ENCODE measurements around the gene ADCY7. TPM values are rescaled to one million over a fixed set of nuclear protein-coding genes. Genes with fewer than 3 reads are reported as not detected.

Gene ADCY7
- total RNA-seq, 1 donor = 26.0 TPM

DNA sequence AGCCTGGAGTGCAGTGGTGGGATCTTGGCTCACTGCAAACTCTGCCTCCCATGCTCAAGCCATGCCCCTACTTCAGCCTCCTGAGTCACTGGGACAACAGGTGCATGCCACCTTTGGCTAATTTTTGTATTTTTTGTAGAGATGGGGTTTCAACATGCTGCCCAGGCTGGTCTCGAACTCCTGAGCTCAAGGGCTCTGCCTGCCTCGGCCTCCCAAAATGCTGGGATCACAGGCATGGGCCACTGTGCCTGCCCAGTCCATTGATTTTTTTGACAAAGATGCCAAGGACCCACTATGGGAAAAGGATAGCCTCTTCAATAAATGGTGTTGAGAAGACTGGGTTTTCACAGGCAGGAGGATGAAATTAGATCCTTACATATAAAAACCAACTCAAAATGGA lies 10.8 kb upstream of the ADCY7 start:
- DNase-seq (ENCODE audit: low read depth) = no peak
- no peak overlapping the region for H3K4me3 ChIP-seq (ENCODE audit: low read depth, low read length)
- TF ChIP-seq, protein P1, sequence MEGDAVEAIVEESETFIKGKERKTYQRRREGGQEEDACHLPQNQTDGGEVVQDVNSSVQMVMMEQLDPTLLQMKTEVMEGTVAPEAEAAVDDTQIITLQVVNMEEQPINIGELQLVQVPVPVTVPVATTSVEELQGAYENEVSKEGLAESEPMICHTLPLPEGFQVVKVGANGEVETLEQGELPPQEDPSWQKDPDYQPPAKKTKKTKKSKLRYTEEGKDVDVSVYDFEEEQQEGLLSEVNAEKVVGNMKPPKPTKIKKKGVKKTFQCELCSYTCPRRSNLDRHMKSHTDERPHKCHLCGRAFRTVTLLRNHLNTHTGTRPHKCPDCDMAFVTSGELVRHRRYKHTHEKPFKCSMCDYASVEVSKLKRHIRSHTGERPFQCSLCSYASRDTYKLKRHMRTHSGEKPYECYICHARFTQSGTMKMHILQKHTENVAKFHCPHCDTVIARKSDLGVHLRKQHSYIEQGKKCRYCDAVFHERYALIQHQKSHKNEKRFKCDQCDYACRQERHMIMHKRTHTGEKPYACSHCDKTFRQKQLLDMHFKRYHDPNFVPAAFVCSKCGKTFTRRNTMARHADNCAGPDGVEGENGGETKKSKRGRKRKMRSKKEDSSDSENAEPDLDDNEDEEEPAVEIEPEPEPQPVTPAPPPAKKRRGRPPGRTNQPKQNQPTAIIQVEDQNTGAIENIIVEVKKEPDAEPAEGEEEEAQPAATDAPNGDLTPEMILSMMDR (IDR thresholded peaks at IDR 0.05; ENCODE audit: insufficient read depth, low read length) = no peak

DNA sequence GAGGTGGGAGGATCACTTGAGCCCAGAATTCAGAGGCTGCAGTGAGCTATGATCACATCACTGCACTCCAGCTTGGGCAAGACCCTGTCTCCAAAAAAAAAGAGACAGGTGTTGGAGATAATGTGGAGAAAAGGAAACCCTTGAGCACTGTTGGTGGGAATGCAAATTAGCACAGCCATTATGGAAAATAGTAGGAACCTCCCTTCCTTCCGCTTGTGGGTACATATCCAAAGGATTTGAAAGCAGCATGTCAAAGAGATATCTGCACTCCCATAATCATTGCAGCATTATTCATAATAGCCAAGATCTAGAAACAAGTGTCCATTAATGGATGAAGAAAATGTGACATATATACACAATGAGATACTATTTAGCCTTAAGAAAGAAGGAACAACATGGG lies 9.7 kb upstream of the ADCY7 start:
- TF ChIP-seq, protein P1 (IDR thresholded peaks at IDR 0.05; ENCODE audit: insufficient read depth, low read length) = no peak
- no peak overlapping the region for H3K4me3 ChIP-seq (ENCODE audit: low read depth, low read length)
- no peak for DNase-seq (ENCODE audit: low read depth)

DNA sequence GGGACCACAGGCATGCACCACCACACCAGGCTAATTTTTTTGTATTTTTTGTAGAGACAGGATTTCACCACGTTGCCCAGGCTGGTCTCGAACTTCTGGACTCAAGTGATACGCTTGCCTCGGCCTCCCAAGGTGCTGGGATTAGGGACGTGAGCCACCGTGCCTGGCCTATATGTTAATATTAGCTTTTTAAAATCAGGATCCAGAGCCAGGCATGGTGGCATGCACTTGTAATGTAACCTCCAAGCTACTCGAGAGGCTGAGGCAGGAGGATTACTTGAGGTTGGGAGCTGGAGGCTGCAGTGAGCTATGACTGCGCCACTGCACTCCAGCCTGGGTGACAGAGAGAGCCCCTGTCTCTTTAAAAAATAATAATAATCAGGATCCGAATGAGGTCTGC lies 8.5 kb upstream of the ADCY7 start:
- TF ChIP-seq, protein P1 (IDR thresholded peaks at IDR 0.05; ENCODE audit: insufficient read depth, low read length) = no peak
- H3K4me3 ChIP-seq (ENCODE audit: low read depth, low read length) = no peak overlapping the region
- no peak for DNase-seq (ENCODE audit: low read depth)

DNA sequence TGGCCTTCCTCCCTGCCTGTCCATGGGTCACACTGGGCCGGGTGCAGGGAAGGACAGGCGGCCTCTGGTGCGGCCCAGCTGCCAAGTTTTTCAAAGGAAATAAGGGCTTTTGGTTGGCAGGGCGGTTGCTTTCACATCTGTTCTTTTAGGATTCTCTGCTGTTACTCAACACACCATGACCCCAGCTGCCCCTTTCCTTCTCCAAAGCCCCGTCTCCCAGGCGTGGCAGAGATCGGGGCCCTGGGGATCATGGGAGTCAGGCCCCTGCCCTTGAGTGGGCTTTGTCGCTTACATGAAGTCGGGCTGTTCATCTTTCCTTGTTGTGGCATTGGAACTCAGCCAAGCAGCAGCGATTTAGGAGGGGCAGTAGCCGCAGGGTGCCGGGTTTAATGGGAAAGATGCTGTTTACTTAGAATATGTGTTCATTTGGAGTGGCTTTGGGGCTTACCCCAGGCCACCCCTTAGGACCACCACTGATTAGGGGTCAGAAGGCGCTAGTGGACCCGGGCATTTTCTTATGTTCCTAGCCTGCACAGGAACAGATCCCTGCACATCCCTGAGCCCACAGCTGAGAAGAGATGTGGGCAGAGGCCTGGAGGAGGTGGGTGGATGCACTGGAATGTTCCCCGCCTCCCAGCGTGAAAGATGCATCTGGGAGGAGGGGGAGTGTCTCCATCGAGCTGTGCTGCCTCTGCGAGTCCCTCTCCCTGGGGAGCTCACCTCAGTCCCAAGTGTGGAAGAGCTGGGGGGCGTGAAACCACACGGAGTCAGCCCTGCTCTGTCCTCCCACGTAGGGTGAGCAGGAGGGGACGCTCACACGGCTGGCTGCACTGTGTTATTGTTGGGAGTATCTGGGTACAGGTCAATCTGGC lies 6.8 kb upstream of the ADCY7 start:
- DNase-seq (ENCODE audit: low read depth) = peak; percentile 46
- no peak overlapping the region for H3K4me3 ChIP-seq (ENCODE audit: low read depth, low read length)

DNA sequence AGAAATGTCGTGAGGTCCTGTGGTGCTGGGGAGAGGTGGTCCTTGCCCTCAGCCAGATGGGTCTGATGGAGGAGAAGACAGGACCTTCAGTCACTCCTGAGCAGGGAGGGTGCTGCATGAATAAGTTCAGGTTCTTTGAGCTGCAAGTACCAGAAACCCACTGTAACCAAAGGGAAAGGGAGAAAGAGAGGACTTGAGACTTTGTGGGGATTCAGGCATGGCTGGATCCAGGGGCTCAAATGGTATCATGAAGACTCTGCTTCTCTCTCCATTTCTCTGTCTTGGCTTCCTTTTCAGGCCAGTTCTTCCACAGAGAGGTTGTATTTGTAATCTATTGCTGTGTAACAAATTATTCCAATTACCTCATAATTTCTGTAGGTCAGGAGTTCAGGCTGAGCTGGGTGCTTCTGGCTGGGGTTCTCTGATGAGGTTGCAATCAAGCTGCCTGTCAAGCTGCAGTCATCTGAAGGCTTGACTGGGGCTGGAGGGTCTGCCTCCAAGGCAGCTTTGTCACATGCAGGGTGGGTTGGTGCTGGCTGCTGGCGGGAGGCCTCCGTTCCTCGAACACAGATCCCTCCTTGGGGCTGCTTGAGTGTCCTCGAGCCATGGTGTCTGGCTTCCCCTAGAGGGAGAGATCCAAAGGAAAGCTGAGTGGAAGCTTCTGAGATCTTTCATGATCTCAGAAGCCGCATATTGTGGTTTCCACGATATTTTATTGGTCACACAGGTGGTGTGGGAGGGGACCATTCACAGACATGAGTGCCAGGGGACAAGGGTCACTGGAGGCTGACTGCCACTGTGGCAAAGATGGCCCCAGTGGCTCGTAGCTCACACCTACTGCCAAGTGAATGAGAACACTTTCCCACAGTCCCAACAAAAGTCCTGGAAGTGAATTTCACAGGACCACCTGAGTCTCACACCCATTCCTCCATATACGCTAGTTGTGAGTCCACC lies 5.9 kb upstream of the ADCY7 start:
- H3K4me3 ChIP-seq (ENCODE audit: low read depth, low read length) = no peak overlapping the region
- no peak for DNase-seq (ENCODE audit: low read depth)
- TF ChIP-seq, protein P1 (IDR thresholded peaks at IDR 0.05; ENCODE audit: insufficient read depth, low read length) = no peak

More for the DNA sequence above, 6.8 kb upstream of the ADCY7 start:
- TF ChIP-seq, protein P1 (IDR thresholded peaks at IDR 0.05; ENCODE audit: insufficient read depth, low read length) = no peak

DNA sequence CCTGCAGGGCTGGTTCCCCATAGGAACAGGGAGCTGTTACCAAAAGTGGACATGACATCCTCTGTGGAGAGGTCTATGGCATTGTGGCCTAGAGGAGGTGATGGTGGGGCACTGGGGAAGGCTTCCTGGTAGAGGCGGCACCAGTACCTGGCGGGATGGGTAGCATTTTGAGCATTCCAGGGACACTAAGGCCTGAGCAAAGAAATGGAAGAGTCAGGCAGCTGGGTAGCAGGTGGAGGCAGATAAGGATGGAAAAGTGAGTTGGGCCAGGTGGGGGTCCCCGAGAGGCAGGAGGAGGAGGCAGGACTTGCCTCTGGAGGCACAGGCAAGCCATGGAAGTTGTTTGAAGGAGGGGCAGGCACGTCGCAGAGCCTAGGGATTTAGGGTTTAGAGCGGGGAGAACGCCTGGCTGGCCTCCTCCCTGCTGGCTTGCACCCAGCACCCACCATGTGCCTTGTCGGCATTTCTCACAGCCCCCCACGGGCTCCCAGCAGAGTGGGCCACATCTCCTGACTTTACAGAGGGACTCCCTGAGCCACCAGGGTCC lies 5.1 kb upstream of the ADCY7 start:
- TF ChIP-seq, protein P1 (IDR thresholded peaks at IDR 0.05; ENCODE audit: insufficient read depth, low read length) = no peak
- no peak overlapping the region for H3K4me3 ChIP-seq (ENCODE audit: low read depth, low read length)
- no peak for DNase-seq (ENCODE audit: low read depth)
